Measurements from ENCODE around the gene KCNH2. TPM values are rescaled to one million over a fixed set of nuclear protein-coding genes. Genes with fewer than 3 reads are reported as not detected.

KCNH2 gene
- polyA plus RNA-seq, 3 donors: not detected

- no peak within 1 kb of the TSS for H3K4me3 Mint-ChIP-seq
- H3K27me3 ChIP-seq (ENCODE audit: control insufficient read depth in 2 of 2, insufficient read depth in 2 of 2, low read length in 2 of 2): peaks cover 0 to 23% of the 10 kb centered on the region in 2 donors
- no peak for TF ChIP-seq CTCF (IDR thresholded peaks at IDR 0.05)
Observed at GRCh38 chr7:150990416-150991186, 12.5 kb upstream of the KCNH2 start, which contains the start of gene NOS3. Gene NOS3 (plus strand): TSS chr7:150991017. CDS start chr7:150993804, 2,787 bp downstream.

GRCh38 chr7:150989456-150989855 lies 11.3 kb upstream of the KCNH2 start:
- no peak overlapping the region for H3K9ac ChIP-seq (ENCODE audit: insufficient read depth, low read length, poor library complexity, severe bottlenecking)
- 66% methylated on average over 3 of the region's 7 CpGs for WGBS (ENCODE audit: insufficient coverage)
- peaks cover 29 to 51% (median 34%) of the 10 kb centered on the region in 3 donors for H3K27me3 Mint-ChIP-seq (ENCODE audit: low read depth in 3 of 3)
- peak in 1 of 3 donors; percentile 19 for DNase-seq
- H3K36me3 ChIP-seq (replicated peaks in 1 of 2; ENCODE audit: control insufficient read depth in 1 of 2, insufficient read depth in 2 of 2, low read length in 2 of 2): no peaks in the 10 kb centered on the region
- no peaks in the 10 kb centered on the region for H3K79me2 ChIP-seq (ENCODE audit: insufficient read depth, low read length)
- H3K4me1 Mint-ChIP-seq: peaks cover 33% of the 10 kb centered on the region
- H3K27ac ChIP-seq (ENCODE audit: low read depth in 1 of 2, low read length in 2 of 2): no peak overlapping the region
- peaks cover 0 to 25% of the 10 kb centered on the region in 2 donors for H3K27me3 ChIP-seq (ENCODE audit: control insufficient read depth in 2 of 2, insufficient read depth in 2 of 2, low read length in 2 of 2)
- no peak for TF ChIP-seq CTCF (IDR thresholded peaks at IDR 0.05)
- H2AFZ ChIP-seq (ENCODE audit: insufficient read depth, low read depth, low read length, poor library complexity, severe bottlenecking): no peak overlapping the region
- H3K9me3 ChIP-seq (replicated peaks in 1 of 2; ENCODE audit: control insufficient read depth in 1 of 2, insufficient read depth in 1 of 2, low read length in 2 of 2): peaks cover 10 to 16% of the 10 kb centered on the region in 2 donors
- peak overlapping the region in 2 of 7 donors; percentile 44 to 59 for H3K27ac Mint-ChIP-seq
- H3K9me3 Mint-ChIP-seq: peaks cover 12 to 26% (median 20%) of the 10 kb centered on the region in 7 donors
- no peak overlapping the region for H3K4me2 ChIP-seq (replicated peaks; ENCODE audit: extremely low read depth, low read length, poor library complexity, severe bottlenecking)
- no peaks in the 10 kb centered on the region for H4K20me1 ChIP-seq (ENCODE audit: insufficient read depth, low read length)
- peaks cover 0 to 4% of the 10 kb centered on the region in 2 donors for H3K36me3 Mint-ChIP-seq
- H3K4me3 Mint-ChIP-seq: peak overlapping the region in 1 of 2 donors; percentile 1
- no peak overlapping the region for H3K4me3 ChIP-seq (replicated peaks in 1 of 3; ENCODE audit: low read depth in 2 of 3, low read length in 3 of 3)
- H3K4me1 ChIP-seq (ENCODE audit: control insufficient read depth in 1 of 2, insufficient read depth in 2 of 2, low read length in 2 of 2): peaks cover 16 to 23% of the 10 kb centered on the region in 2 donors
- intact Hi-C loops (cut with micrococcal nuclease): loop anchor here (5.0 to 10.0 kb wide), 2 partner anchors 205 to 212 kb away; no protein-coding TSS in a partner anchor

More at GRCh38 chr7:150990416-150991186, 12.5 kb upstream of the KCNH2 start, which contains the start of gene NOS3:
- no peaks in the 10 kb centered on the region for H3K79me2 ChIP-seq (ENCODE audit: insufficient read depth, low read length)
- H3K9ac ChIP-seq (ENCODE audit: insufficient read depth, low read length, poor library complexity, severe bottlenecking): no peak within 1 kb of the TSS
- no peak within 1 kb of the TSS for H3K4me3 ChIP-seq (replicated peaks in 1 of 3; ENCODE audit: low read depth in 2 of 3, low read length in 3 of 3)
- no peak within 1 kb of the TSS for H3K4me2 ChIP-seq (replicated peaks; ENCODE audit: extremely low read depth, low read length, poor library complexity, severe bottlenecking)
- H4K20me1 ChIP-seq (ENCODE audit: insufficient read depth, low read length): no peaks in the 10 kb centered on the region
- DNase-seq: no peak
- Mint-ChIP-seq H3K9me3 (peaks cover 12 to 26% (median 20%) of the 10 kb centered on the region in 7 donors), H3K36me3 (peaks cover 0 to 4% of the 10 kb centered on the region in 2 donors), H3K27ac (peak within 1 kb of the TSS in 1 of 7 donors; percentile 12), H3K4me1 (peaks cover 41% of the 10 kb centered on the region), H3K27me3 (ENCODE audit: low read depth in 3 of 3) (peaks cover 21 to 48% (median 32%) of the 10 kb centered on the region in 3 donors)
- no peak within 1 kb of the TSS for H2AFZ ChIP-seq (ENCODE audit: insufficient read depth, low read depth, low read length, poor library complexity, severe bottlenecking)
- WGBS (ENCODE audit: insufficient coverage): 98% methylated on average over 6 of the region's 12 CpGs
- intact Hi-C loops (cut with micrococcal nuclease): no loop called here
- peaks cover 23 to 31% of the 10 kb centered on the region in 2 donors for H3K4me1 ChIP-seq (ENCODE audit: control insufficient read depth in 1 of 2, insufficient read depth in 2 of 2, low read length in 2 of 2)
- no peak within 1 kb of the TSS for H3K27ac ChIP-seq (ENCODE audit: low read depth in 1 of 2, low read length in 2 of 2)
- no peaks in the 10 kb centered on the region for H3K36me3 ChIP-seq (replicated peaks in 1 of 2; ENCODE audit: control insufficient read depth in 1 of 2, insufficient read depth in 2 of 2, low read length in 2 of 2)
- H3K9me3 ChIP-seq (replicated peaks in 1 of 2; ENCODE audit: control insufficient read depth in 1 of 2, insufficient read depth in 1 of 2, low read length in 2 of 2): peaks cover 10 to 16% of the 10 kb centered on the region in 2 donors
